HEK293 (cell line): ENCODE measurements around the gene FAM72B.
A peak's percentile ranks its signal among the peaks of the same experiment; 100 is the strongest.
"Not testable (repeated sequence)": the region's sequence is repeated elsewhere in the genome, so short reads cannot be mapped to it uniquely, and the experiment has no call there.

Experiments used
- CTCF ChIA-PET: fragments of 350-600 bp; formaldehyde crosslinking; extraction: SDS; loops from one replicate; lab custom pipeline; 2021; ENCODE audit warnings: antibody characterized with exemption; lab: Yijun Ruan, JAX
- POLR2A ChIA-PET: fragments of 300-600 bp; formaldehyde crosslinking; extraction: SDS; loops from one replicate; lab custom pipeline; 2020; ENCODE audit warnings: antibody characterized with exemption, inconsistent platforms; lab: Yijun Ruan, JAX
- H3K27ac ChIP-seq: fragments of 200-500 bp; sonication (Bioruptor generic); 2 replicates; pipeline ENCODE4 v1.5.1; 2014; ENCODE audit warnings: low read depth, low read length, control low read depth, inconsistent platforms; ENCODE audit errors: extremely low read depth
- H3K36me3 ChIP-seq, 2 experiments: fragments of 200-500 bp in 1 of 2; sonication (Bioruptor generic) in 1 of 2; 1 replicate in 1 of 2; 2 replicates in 1 of 2; pipeline ENCODE4 v1.5.1; 2014 to 2017; ENCODE audit warnings: inconsistent platforms in 2 of 2, low read length in 2 of 2; ENCODE audit not compliant: control insufficient read depth in 2 of 2, insufficient read depth in 1 of 2
- H3K4me1 ChIP-seq: fragments of 200-500 bp; sonication (Bioruptor generic); 2 replicates; pipeline ENCODE4 v1.5.1; 2014; ENCODE audit warnings: mild to moderate bottlenecking, low read length, inconsistent platforms; ENCODE audit not compliant: control insufficient read depth, insufficient read depth
- H3K4me3 ChIP-seq: 2 replicates; pipeline ENCODE4 v1.5.1; 2011; ENCODE audit warnings: low read depth, mild to moderate bottlenecking, control low read depth, low read length, moderate library complexity
- H3K9me3 ChIP-seq: fragments of 200-500 bp; sonication (Bioruptor generic); 2 replicates; pipeline ENCODE4 v1.5.1; 2014; ENCODE audit warnings: low read depth, low read length, inconsistent platforms; ENCODE audit not compliant: control insufficient read depth, insufficient read depth
- HIC1 ChIP-seq: fragments of 450-650 bp; formaldehyde crosslinking; IDR thresholded peaks from 2 replicates; pipeline ENCODE4 v1.5.1; 2016; ENCODE audit warnings: missing biosample characterization, missing genetic modification characterization

The FAM72B gene

GRCh38 chr1:121192512-121192911, 8.4 kb upstream of the FAM72B start:
- POLR2A ChIA-PET, H3K9me3 ChIP-seq, CTCF ChIA-PET, H3K4me3 ChIP-seq, H3K4me1 ChIP-seq, H3K27ac ChIP-seq, H3K36me3 ChIP-seq: not testable (repeated sequence)

GRCh38 chr1:121187914-121188313, 3.8 kb upstream of the FAM72B start:
- peak overlapping the region; percentile 25 for H3K4me3 ChIP-seq
- CTCF ChIA-PET, POLR2A ChIA-PET, H3K27ac ChIP-seq, H3K36me3 ChIP-seq, H3K9me3 ChIP-seq, H3K4me1 ChIP-seq: not testable (repeated sequence)

- H3K4me1 ChIP-seq, H3K36me3 ChIP-seq, CTCF ChIA-PET, H3K27ac ChIP-seq, POLR2A ChIA-PET, H3K9me3 ChIP-seq: not testable (repeated sequence)
- peak overlapping the region; percentile 37 for H3K4me3 ChIP-seq
Observed at GRCh38 chr1:121186191-121186590, 2.1 kb upstream of the FAM72B start.

- H3K36me3 ChIP-seq, CTCF ChIA-PET, H3K9me3 ChIP-seq, POLR2A ChIA-PET, H3K4me1 ChIP-seq: not testable (repeated sequence)
- Histone ChIP-seq H3K27ac (0 out of 2 replicates have a peak overlapping the region, but pooled peaks have one; percentile 10), H3K4me3 (peak overlapping the region; percentile 53)
- 0 out of 2 replicates have a peak, but pooled peaks have one; percentile 36 for TF ChIP-seq HIC1 (tag by site-specific recombination)
Observed at GRCh38 chr1:121185140-121185708, 1.1 kb upstream of the FAM72B start.

- H3K4me1 ChIP-seq, CTCF ChIA-PET, H3K36me3 ChIP-seq, POLR2A ChIA-PET, H3K27ac ChIP-seq, H3K9me3 ChIP-seq: not testable (repeated sequence)
- peak overlapping the region; percentile 47 for H3K4me3 ChIP-seq
Observed at GRCh38 chr1:121183867-121184266, 273 bp downstream of the FAM72B start.

GRCh38 chr1:121178197-121178596, 5.9 kb downstream of the FAM72B start:
- POLR2A ChIA-PET, H3K4me1 ChIP-seq, H3K27ac ChIP-seq, H3K4me3 ChIP-seq, H3K9me3 ChIP-seq, CTCF ChIA-PET, H3K36me3 ChIP-seq: not testable (repeated sequence)

GRCh38 chr1:121176649-121177048, 7.5 kb downstream of the FAM72B start:
- H3K36me3 ChIP-seq, H3K27ac ChIP-seq, H3K4me1 ChIP-seq, POLR2A ChIA-PET, H3K9me3 ChIP-seq, H3K4me3 ChIP-seq, CTCF ChIA-PET: not testable (repeated sequence)

GRCh38 chr1:121168152-121168668, 15.9 kb downstream of the FAM72B start:
- CTCF ChIA-PET, H3K9me3 ChIP-seq, H3K4me3 ChIP-seq, POLR2A ChIA-PET, H3K27ac ChIP-seq, H3K36me3 ChIP-seq, H3K4me1 ChIP-seq: not testable (repeated sequence)

GRCh38 chr1:121167225-121167738, 16.9 kb downstream of the FAM72B start:
- H3K36me3 ChIP-seq, H3K27ac ChIP-seq, CTCF ChIA-PET, POLR2A ChIA-PET, H3K4me3 ChIP-seq, H3K4me1 ChIP-seq, H3K9me3 ChIP-seq: not testable (repeated sequence)

- POLR2A ChIA-PET, CTCF ChIA-PET, H3K27ac ChIP-seq, H3K4me3 ChIP-seq, H3K9me3 ChIP-seq, H3K4me1 ChIP-seq, H3K36me3 ChIP-seq: not testable (repeated sequence)
Observed at GRCh38 chr1:121165296-121165695, 18.8 kb downstream of the FAM72B start.
